Tibial nerve (tissue), 4 donors: ENCODE data around the gene MRTFB.

Experiments
- EP300 ChIP-seq, 2 donors: sonication (generic); formaldehyde crosslinking; IDR thresholded peaks; one replicate each; pipeline ENCODE4 v1.6.1; 2017; ENCODE audit warnings: antibody characterized with exemption in 2 of 2, mild to moderate bottlenecking in 1 of 2
- POLR2A ChIP-seq, 2 donors: fragments of 450-650 bp; IDR thresholded peaks; one replicate each; pipeline ENCODE4 v1.6.1; 2017; ENCODE audit warnings: antibody characterized with exemption in 2 of 2, mild to moderate bottlenecking in 2 of 2, moderate library complexity in 2 of 2
- TF ChIP-seq, protein P1 (sequence below), 5 experiments: fragments of 200-600 bp in 3 of 5; fragments of 450-650 bp in 2 of 5; sonication (generic) in 3 of 5; IDR thresholded peaks; one replicate each; pipeline ENCODE4 v1.5.1; 2016 to 2019; ENCODE audit warnings: antibody characterized with exemption in 5 of 5, mild to moderate bottlenecking in 3 of 5, moderate library complexity in 2 of 5

DNA sequence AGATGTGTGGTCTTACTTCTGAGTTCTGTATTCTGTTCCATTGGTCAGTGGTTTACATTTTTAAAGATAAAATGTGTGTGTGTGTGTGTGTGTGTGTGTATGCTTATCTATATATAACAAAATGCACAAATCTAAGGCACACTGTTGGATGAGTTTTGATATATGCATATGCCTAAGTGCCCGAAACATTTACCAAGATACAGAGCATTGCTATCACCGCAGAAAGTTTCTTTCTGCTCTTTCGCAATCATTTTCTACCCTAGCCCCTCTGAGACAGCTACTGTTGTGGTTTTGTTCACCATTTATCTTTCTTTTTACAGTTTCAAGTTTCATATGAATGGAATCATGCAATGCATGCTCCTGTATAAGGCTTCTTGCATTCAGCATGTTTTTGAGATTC is 97.0 kb downstream of the MRTFB start:
- TF ChIP-seq, protein P1, sequence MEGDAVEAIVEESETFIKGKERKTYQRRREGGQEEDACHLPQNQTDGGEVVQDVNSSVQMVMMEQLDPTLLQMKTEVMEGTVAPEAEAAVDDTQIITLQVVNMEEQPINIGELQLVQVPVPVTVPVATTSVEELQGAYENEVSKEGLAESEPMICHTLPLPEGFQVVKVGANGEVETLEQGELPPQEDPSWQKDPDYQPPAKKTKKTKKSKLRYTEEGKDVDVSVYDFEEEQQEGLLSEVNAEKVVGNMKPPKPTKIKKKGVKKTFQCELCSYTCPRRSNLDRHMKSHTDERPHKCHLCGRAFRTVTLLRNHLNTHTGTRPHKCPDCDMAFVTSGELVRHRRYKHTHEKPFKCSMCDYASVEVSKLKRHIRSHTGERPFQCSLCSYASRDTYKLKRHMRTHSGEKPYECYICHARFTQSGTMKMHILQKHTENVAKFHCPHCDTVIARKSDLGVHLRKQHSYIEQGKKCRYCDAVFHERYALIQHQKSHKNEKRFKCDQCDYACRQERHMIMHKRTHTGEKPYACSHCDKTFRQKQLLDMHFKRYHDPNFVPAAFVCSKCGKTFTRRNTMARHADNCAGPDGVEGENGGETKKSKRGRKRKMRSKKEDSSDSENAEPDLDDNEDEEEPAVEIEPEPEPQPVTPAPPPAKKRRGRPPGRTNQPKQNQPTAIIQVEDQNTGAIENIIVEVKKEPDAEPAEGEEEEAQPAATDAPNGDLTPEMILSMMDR (IDR thresholded peaks at IDR 0.05), result no peak
- TF ChIP-seq EP300 (IDR thresholded peaks at IDR 0.05) (no peak), POLR2A (IDR thresholded peaks at IDR 0.05) (no peak)
